ENCODE measurements around the gene GHRHR. TPM values are rescaled to one million over a fixed set of nuclear protein-coding genes. Genes with fewer than 3 reads are reported as not detected.
A peak's percentile ranks its signal among the peaks of the same experiment; 100 is the strongest.

The GHRHR gene
- total RNA-seq, 6 donors from 2014 or later, result 0.67 to 3.1 (median 1.1) TPM; not detected in 2

GRCh38 chr7:30970594-30971094 lies 6.9 kb downstream of the GHRHR start:
- Histone ChIP-seq H3K27ac (peak overlapping the region in 1 of 4 donors; percentile 26), H3K4me1 (peaks cover 13 to 44% (median 24%) of the 10 kb centered on the region in 4 donors), H3K9me3 (no peaks in the 10 kb centered on the region), H3K27me3 (no peaks in the 10 kb centered on the region), H3K36me3 (no peaks in the 10 kb centered on the region), H3K4me3 (no peak overlapping the region)
- WGBS, 2 donors, result 40 to 47% methylated on average over 6 of the region's 6 CpGs
- peak in 1 of 2 donors; percentile 10 for DNase-seq
- ATAC-seq (ENCODE audit: low FRiP score in 2 of 2), result no peak
- TF ChIP-seq POLR2AphosphoS5 (IDR thresholded peaks at IDR 0.05) (peak; percentile 36 to 85), CTCF (IDR thresholded peaks at IDR 0.05) (no peak), EP300 (IDR thresholded peaks at IDR 0.05) (peak in 2 of 4 donors; percentile 96 to 99), POLR2A (IDR thresholded peaks at IDR 0.05) (no peak)

GRCh38 chr7:30971440-30971839 lies 7.7 kb downstream of the GHRHR start:
- peaks cover 13 to 44% (median 24%) of the 10 kb centered on the region in 4 donors for H3K4me1 ChIP-seq
- H3K36me3 ChIP-seq, result no peaks in the 10 kb centered on the region
- H3K27me3 ChIP-seq, result no peaks in the 10 kb centered on the region
- peak overlapping the region in 1 of 4 donors; percentile 26 for H3K27ac ChIP-seq
- WGBS, 2 donors, result 54 to 64% methylated on average over 3 of the region's 3 CpGs
- TF ChIP-seq POLR2A (IDR thresholded peaks at IDR 0.05) (no peak), POLR2AphosphoS5 (IDR thresholded peaks at IDR 0.05) (no peak), CTCF (IDR thresholded peaks at IDR 0.05) (no peak), EP300 (IDR thresholded peaks at IDR 0.05) (no peak)
- H3K4me3 ChIP-seq, result no peak overlapping the region
- H3K9me3 ChIP-seq, result no peaks in the 10 kb centered on the region
- DNase-seq (no peak), ATAC-seq (ENCODE audit: low FRiP score in 2 of 2) (no peak)

- Histone ChIP-seq H3K27ac (no peak overlapping the region), H3K4me3 (no peak overlapping the region), H3K36me3 (no peaks in the 10 kb centered on the region), H3K27me3 (no peaks in the 10 kb centered on the region), H3K9me3 (no peaks in the 10 kb centered on the region), H3K4me1 (peaks cover 13 to 46% (median 24%) of the 10 kb centered on the region in 4 donors)
- no peak for ATAC-seq (ENCODE audit: low FRiP score in 2 of 2)
- 49 to 57% methylated on average over 14 to 15 of the region's 15 CpGs for WGBS, 2 donors
- TF ChIP-seq CTCF (IDR thresholded peaks at IDR 0.05) (no peak), POLR2AphosphoS5 (IDR thresholded peaks at IDR 0.05) (peak in 1 of 2 donors; percentile 7)
- no peak for DNase-seq
These were observed 8.2 kb downstream of the GHRHR start for GRCh38 chr7:30971840-30972563.

GRCh38 chr7:30973292-30973691 lies 9.5 kb downstream of the GHRHR start:
- Histone ChIP-seq H3K36me3 (no peaks in the 10 kb centered on the region), H3K27ac (peak overlapping the region in 1 of 4 donors; percentile 78), H3K4me1 (peaks cover 13 to 52% (median 27%) of the 10 kb centered on the region in 4 donors), H3K9me3 (no peaks in the 10 kb centered on the region), H3K27me3 (no peaks in the 10 kb centered on the region), H3K4me3 (no peak overlapping the region)
- DNase-seq (no peak), ATAC-seq (ENCODE audit: low FRiP score in 2 of 2) (no peak)
- 81 to 86% methylated on average over 3 of the region's 3 CpGs for WGBS, 2 donors
- TF ChIP-seq POLR2A (IDR thresholded peaks at IDR 0.05) (no peak), POLR2AphosphoS5 (IDR thresholded peaks at IDR 0.05) (no peak), EP300 (IDR thresholded peaks at IDR 0.05) (no peak), CTCF (IDR thresholded peaks at IDR 0.05) (no peak)
